ENCODE data around the gene CIAO3. TPM values are rescaled to one million over a fixed set of nuclear protein-coding genes. Genes with fewer than 3 reads are reported as not detected.

CIAO3 gene
- total RNA-seq, 1 experiment from 2014 or later: 51.9 TPM

DNA sequence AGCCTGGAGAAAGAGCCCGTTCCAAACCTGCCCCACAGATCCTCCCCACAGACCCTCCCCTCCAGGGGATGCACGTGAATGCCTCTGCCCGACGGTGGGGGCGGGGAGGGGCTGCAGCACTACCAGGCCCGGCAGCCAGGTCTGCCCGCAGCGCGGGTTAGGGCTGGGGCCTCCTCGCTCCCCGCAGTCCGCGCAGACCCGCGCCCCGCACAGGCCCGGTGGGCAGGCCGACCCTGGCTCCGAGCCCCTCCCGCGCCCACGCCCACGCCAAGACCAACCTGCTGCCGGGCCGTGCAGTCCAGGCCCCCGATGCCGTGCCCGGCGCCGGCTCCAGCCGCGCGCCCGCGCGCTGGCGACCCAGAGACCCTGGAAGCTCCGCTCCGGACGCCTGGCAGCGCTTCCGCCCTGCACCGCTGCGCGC, 47.2 kb upstream of the CIAO3 start, which contains the start of gene RPUSD1:
RPUSD1 (minus strand) TSS at position 404 of the 421 bp plus-strand sequence. CDS start 644 bp downstream, outside the sequence.
- no peaks in the 10 kb centered on the region for H3K27me3 Mint-ChIP-seq (ENCODE audit: unreplicated experiment)
- intact Hi-C loops (cut with micrococcal nuclease; ENCODE audit: unreplicated experiment): loop anchor here (5.0 kb wide), 1 partner anchor 76 kb away; no protein-coding TSS in a partner anchor
- no peak for DNase-seq
- no peaks in the 10 kb centered on the region for H3K9me3 Mint-ChIP-seq (ENCODE audit: low read depth, unreplicated experiment)
- H3K4me3 Mint-ChIP-seq (ENCODE audit: low read depth, unreplicated experiment): peak within 1 kb of the TSS; percentile 98
- TF ChIP-seq, protein P1, sequence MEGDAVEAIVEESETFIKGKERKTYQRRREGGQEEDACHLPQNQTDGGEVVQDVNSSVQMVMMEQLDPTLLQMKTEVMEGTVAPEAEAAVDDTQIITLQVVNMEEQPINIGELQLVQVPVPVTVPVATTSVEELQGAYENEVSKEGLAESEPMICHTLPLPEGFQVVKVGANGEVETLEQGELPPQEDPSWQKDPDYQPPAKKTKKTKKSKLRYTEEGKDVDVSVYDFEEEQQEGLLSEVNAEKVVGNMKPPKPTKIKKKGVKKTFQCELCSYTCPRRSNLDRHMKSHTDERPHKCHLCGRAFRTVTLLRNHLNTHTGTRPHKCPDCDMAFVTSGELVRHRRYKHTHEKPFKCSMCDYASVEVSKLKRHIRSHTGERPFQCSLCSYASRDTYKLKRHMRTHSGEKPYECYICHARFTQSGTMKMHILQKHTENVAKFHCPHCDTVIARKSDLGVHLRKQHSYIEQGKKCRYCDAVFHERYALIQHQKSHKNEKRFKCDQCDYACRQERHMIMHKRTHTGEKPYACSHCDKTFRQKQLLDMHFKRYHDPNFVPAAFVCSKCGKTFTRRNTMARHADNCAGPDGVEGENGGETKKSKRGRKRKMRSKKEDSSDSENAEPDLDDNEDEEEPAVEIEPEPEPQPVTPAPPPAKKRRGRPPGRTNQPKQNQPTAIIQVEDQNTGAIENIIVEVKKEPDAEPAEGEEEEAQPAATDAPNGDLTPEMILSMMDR (IDR thresholded peaks at IDR 0.05; ENCODE audit: unreplicated experiment): no peak
- H3K27ac Mint-ChIP-seq (ENCODE audit: unreplicated experiment): peak within 1 kb of the TSS; percentile 42
- CTCF ChIA-PET: interaction anchor here (0.6 to 1.1 kb wide), 5 partner anchors 47 to 219 kb away, joined by 3 to 8 read pairs (median 4); partner anchors contain the start of gene CIAO3
- H3K4me1 Mint-ChIP-seq (ENCODE audit: low read depth, unreplicated experiment): no peaks in the 10 kb centered on the region
- BruUV-seq (replicated peaks): no TSS peak
- peaks cover 86% of the 10 kb centered on the region for H3K36me3 Mint-ChIP-seq (ENCODE audit: insufficient read depth, unreplicated experiment)

DNA sequence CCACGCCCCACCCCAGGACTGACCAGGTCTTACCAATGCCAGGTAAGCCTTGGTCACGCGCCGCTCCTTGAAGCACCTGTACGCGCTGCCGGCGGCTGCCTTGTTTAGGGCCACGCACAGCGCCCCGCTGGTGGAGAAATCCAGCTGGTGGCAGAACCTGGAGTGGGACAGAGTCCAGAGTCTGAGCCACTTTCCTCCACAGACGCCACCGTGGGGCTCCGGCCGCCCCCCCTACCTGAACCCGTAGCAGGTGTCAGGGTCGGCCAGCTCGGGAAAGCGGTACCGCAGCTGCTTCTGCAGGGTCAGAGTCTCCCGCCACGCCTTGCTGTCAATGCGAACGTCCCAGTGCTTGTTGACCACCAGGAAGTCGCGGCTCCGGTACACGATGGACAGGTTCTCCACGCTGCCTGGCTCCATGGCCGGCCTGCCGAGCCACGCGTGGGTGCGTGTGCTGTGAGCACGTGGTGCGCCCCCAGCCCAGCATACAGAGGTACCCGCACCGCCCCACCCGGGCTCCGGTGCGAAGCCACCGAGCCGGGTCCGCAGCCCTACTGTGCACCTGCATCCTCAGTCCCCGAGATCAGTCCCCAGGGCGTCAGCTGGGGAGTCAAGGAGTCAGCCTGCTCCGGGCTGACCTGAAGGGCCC, 46.6 kb upstream of the CIAO3 start:
- no TSS peak for BruUV-seq (replicated peaks)
- intact Hi-C loops (cut with micrococcal nuclease; ENCODE audit: unreplicated experiment): loop anchor here (5.0 kb wide), 1 partner anchor 75 kb away; no protein-coding TSS in a partner anchor
- Mint-ChIP-seq H3K27me3 (ENCODE audit: unreplicated experiment) (no peaks in the 10 kb centered on the region), H3K27ac (ENCODE audit: unreplicated experiment) (peak overlapping the region; percentile 42), H3K36me3 (ENCODE audit: insufficient read depth, unreplicated experiment) (peaks cover 86% of the 10 kb centered on the region), H3K4me3 (ENCODE audit: low read depth, unreplicated experiment) (peak overlapping the region; percentile 98), H3K4me1 (ENCODE audit: low read depth, unreplicated experiment) (no peaks in the 10 kb centered on the region), H3K9me3 (ENCODE audit: low read depth, unreplicated experiment) (no peaks in the 10 kb centered on the region)
- CTCF ChIA-PET: interaction anchor here (0.6 to 1.2 kb wide), 3 partner anchors 80 to 218 kb away, joined by 3 to 8 read pairs (median 3); no protein-coding TSS in a partner anchor
- TF ChIP-seq, protein P1 (IDR thresholded peaks at IDR 0.05; ENCODE audit: unreplicated experiment): no peak
- no peak for DNase-seq

DNA sequence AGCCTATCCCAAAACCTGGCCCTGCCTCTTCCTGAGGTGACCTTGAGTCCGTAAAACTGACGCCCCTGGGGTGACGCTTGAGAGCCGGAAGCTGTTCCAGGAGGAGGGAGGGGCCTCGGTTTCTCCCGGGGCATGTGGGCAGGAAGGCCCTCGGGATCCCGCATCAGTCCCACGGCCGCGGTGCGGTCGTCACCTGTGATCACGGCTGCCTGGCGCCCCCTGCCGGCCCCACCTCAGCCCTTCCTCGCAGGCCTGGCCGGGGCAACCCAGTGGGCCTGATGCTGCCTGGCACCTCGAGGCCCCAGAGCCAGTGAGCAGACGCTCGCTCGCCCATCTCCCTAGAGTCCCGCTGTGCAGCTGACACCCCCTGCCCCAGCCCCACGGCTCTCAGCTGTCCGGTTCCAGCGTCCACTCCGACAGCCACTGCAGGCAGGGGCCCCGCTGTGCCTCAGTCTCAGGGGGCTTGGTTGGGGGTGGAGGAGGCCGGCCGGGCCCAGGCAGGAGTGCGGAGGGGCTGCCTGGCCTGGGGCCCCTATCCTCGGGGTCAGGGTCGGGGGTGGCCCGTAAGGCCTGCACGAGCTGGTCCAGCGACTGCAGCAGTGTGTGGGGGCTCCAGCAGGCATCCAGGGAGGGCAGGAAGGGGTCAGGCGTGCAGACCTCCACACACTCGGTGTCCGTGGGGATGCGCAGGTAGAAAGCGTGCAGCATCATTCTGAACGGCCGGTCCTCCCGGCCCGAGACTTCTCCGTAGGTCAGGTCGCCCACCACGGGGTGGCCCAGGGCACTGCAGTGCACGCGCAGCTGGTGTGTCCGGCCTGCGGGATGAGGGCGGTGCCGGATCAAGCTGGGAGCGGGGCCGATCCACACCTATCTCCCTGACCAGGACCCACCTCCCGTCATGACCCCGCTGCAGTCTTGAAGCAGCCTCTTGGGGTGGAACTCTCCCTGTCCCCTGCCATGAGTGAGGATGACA, 45.1 kb upstream of the CIAO3 start:
- peak; percentile 92 for DNase-seq

More for the DNA sequence above, 45.1 kb upstream of the CIAO3 start:
- Mint-ChIP-seq H3K9me3 (ENCODE audit: low read depth, unreplicated experiment) (no peaks in the 10 kb centered on the region), H3K27me3 (ENCODE audit: unreplicated experiment) (no peaks in the 10 kb centered on the region), H3K4me3 (ENCODE audit: low read depth, unreplicated experiment) (peak overlapping the region; percentile 98), H3K4me1 (ENCODE audit: low read depth, unreplicated experiment) (no peaks in the 10 kb centered on the region), H3K36me3 (ENCODE audit: insufficient read depth, unreplicated experiment) (peaks cover 78% of the 10 kb centered on the region), H3K27ac (ENCODE audit: unreplicated experiment) (no peak overlapping the region)
- TF ChIP-seq, protein P1 (IDR thresholded peaks at IDR 0.05; ENCODE audit: unreplicated experiment): peak; percentile 96
- CTCF ChIA-PET: interaction anchor here (0.6 to 2.4 kb wide), 5 partner anchors 13 to 79 kb away, joined by 3 to 9 read pairs (median 4); no protein-coding TSS in a partner anchor
- no TSS peak for BruUV-seq (replicated peaks)
- intact Hi-C loops (cut with micrococcal nuclease; ENCODE audit: unreplicated experiment): loop anchor here (5.0 kb wide), 1 partner anchor 74 kb away; no protein-coding TSS in a partner anchor

Data from Calu3 (cell line).